ENCODE data around the gene HOXA5. TPM values are rescaled to one million over a fixed set of nuclear protein-coding genes. Genes with fewer than 3 reads are reported as not detected.

HOXA5 gene
- total RNA-seq, 1 donor from 2014 or later, result not detected

- no peak for TF ChIP-seq CTCF (IDR thresholded peaks at IDR 0.05; ENCODE audit: insufficient read depth, low read length, severe bottlenecking)
- no peak overlapping the region for H3K4me3 ChIP-seq (ENCODE audit: low read depth, low read length)
- H3K27me3 ChIP-seq (ENCODE audit: control insufficient read depth, insufficient read depth, low read length), result peaks cover 80% of the 10 kb centered on the region
- FAIRE-seq (no peak), DNase-seq (ENCODE audit: low read depth) (no peak)
- H3K36me3 ChIP-seq (ENCODE audit: control insufficient read depth, insufficient read depth, low read length), result no peaks in the 10 kb centered on the region
Observed at GRCh38 chr7:27171637-27172314, 28.3 kb upstream of the HOXA5 start.

GRCh38 chr7:27171325-27171636 is 27.8 kb upstream of the HOXA5 start:
- Histone ChIP-seq H3K27me3 (ENCODE audit: control insufficient read depth, insufficient read depth, low read length) (peaks cover 82% of the 10 kb centered on the region), H3K36me3 (ENCODE audit: control insufficient read depth, insufficient read depth, low read length) (no peaks in the 10 kb centered on the region), H3K4me3 (ENCODE audit: low read depth, low read length) (no peak overlapping the region)
- no peak for TF ChIP-seq CTCF (IDR thresholded peaks at IDR 0.05; ENCODE audit: insufficient read depth, low read length, severe bottlenecking)
- DNase-seq (ENCODE audit: low read depth), result no peak
- FAIRE-seq, result no peak

- Histone ChIP-seq H3K27me3 (ENCODE audit: control insufficient read depth, insufficient read depth, low read length) (peaks cover 83% of the 10 kb centered on the region), H3K4me3 (ENCODE audit: low read depth, low read length) (no peak overlapping the region), H3K36me3 (ENCODE audit: control insufficient read depth, insufficient read depth, low read length) (no peaks in the 10 kb centered on the region)
- DNase-seq (ENCODE audit: low read depth) (no peak), FAIRE-seq (no peak)
- TF ChIP-seq CTCF (IDR thresholded peaks at IDR 0.05; ENCODE audit: insufficient read depth, low read length, severe bottlenecking), result no peak
Observed at GRCh38 chr7:27170426-27171324, 27.2 kb upstream of the HOXA5 start.

- no peak for DNase-seq (ENCODE audit: low read depth)
- Histone ChIP-seq H3K27me3 (ENCODE audit: control insufficient read depth, insufficient read depth, low read length) (peaks cover 83% of the 10 kb centered on the region), H3K4me3 (ENCODE audit: low read depth, low read length) (no peak overlapping the region), H3K36me3 (ENCODE audit: control insufficient read depth, insufficient read depth, low read length) (no peaks in the 10 kb centered on the region)
- no peak for TF ChIP-seq CTCF (IDR thresholded peaks at IDR 0.05; ENCODE audit: insufficient read depth, low read length, severe bottlenecking)
- FAIRE-seq, result no peak
Observed at GRCh38 chr7:27169658-27170425, 26.4 kb upstream of the HOXA5 start.

- Histone ChIP-seq H3K4me3 (ENCODE audit: low read depth, low read length) (no peak overlapping the region), H3K36me3 (ENCODE audit: control insufficient read depth, insufficient read depth, low read length) (no peaks in the 10 kb centered on the region), H3K27me3 (ENCODE audit: control insufficient read depth, insufficient read depth, low read length) (peaks cover 87% of the 10 kb centered on the region)
- FAIRE-seq, result no peak
- DNase-seq (ENCODE audit: low read depth), result no peak
- TF ChIP-seq CTCF (IDR thresholded peaks at IDR 0.05; ENCODE audit: insufficient read depth, low read length, severe bottlenecking), result no peak
Observed at GRCh38 chr7:27168265-27168947, 24.9 kb upstream of the HOXA5 start.
